Spinal cord (tissue), 10 donors: Measurements from ENCODE around the gene TREH. TPM values are rescaled to one million over a fixed set of nuclear protein-coding genes. Genes with fewer than 3 reads are reported as not detected.
"Not testable (repeated sequence)": the region's sequence is repeated elsewhere in the genome, so short reads cannot be mapped to it uniquely, and the experiment has no call there.

Source experiments
- DNase-seq, 6 donors: peaks; one replicate each; pipeline versions ENCODE4 v3.0.0 to v3.0.0-alpha.2; 2013 to 2015; ENCODE audit warnings: low spot score in 6 of 6, low read depth in 4 of 6
- H3K27ac ChIP-seq: one replicate; pipeline ENCODE4 v1.5.1; 2013; ENCODE audit warnings: low read depth, low read length, control low read depth
- H3K27me3 ChIP-seq: one replicate; pipeline ENCODE4 v1.6.1; 2013; ENCODE audit warnings: low read length; ENCODE audit not compliant: control insufficient read depth, insufficient read depth
- H3K36me3 ChIP-seq: one replicate; pipeline ENCODE4 v1.6.1; 2013; ENCODE audit warnings: low read length; ENCODE audit not compliant: control insufficient read depth, insufficient read depth
- H3K4me1 ChIP-seq: one replicate; pipeline ENCODE4 v1.6.1; 2013; ENCODE audit warnings: low read length; ENCODE audit not compliant: control insufficient read depth, insufficient read depth
- H3K4me3 ChIP-seq: one replicate; pipeline ENCODE4 v1.5.1; 2013; ENCODE audit warnings: low read depth, low read length, control low read depth
- H3K9me3 ChIP-seq: one replicate; pipeline ENCODE4 v1.6.1; 2013; ENCODE audit warnings: low read length; ENCODE audit not compliant: control insufficient read depth, insufficient read depth
- WGBS: methylation state at CpG from one replicate; pipeline ENCODE4 v1.1.5; 2013; ENCODE audit warnings: missing lambda C conversion rate; ENCODE audit not compliant: insufficient coverage; 5-methylcytosine and 5-hydroxymethylcytosine counted together
- polyA plus RNA-seq, 2 donors: library from polyadenylated mRNA; unstranded; fragments of 120-200 nt; gene quantifications; one replicate each; pipeline ENCODE4 v1.2.1, GENCODE V29; 2013; ENCODE audit not compliant: insufficient read length in 2 of 2
- total RNA-seq, 2 donors: library from RNA; depleted of rRNA in 1 of 2; stranded (reverse); fragments of 120-200 nt in 1 of 2; fragments of >200 nt in 1 of 2; gene quantifications; one replicate each; pipeline versions ENCODE4 v1.2.3 to v1.2.4, GENCODE V29; 2013 to 2014
- donor health status: healthy.

Gene TREH
- total and polyA plus RNA-seq, 4 donors = 1.5 to 3.8 TPM; not detected in 2

GRCh38 chr11:118619444-118620197, 59.8 kb downstream of the TREH start:
- no peak overlapping the region for H3K4me3 ChIP-seq
- peak overlapping the region; percentile 92 for H3K27ac ChIP-seq
- peak in 1 of 6 donors; percentile 71 for DNase-seq
- H3K9me3 ChIP-seq = no peaks in the 10 kb centered on the region
- peaks cover 34% of the 10 kb centered on the region for H3K36me3 ChIP-seq
- no peaks in the 10 kb centered on the region for H3K27me3 ChIP-seq
- 30% methylated on average over 4 of the region's 6 CpGs for WGBS
- H3K4me1 ChIP-seq = peaks cover 78% of the 10 kb centered on the region

- Histone ChIP-seq H3K36me3 (peaks cover 38% of the 10 kb centered on the region), H3K4me1 (peaks cover 85% of the 10 kb centered on the region), H3K27me3 (no peaks in the 10 kb centered on the region), H3K27ac (peak overlapping the region; percentile 92), H3K4me3 (no peak overlapping the region), H3K9me3 (no peaks in the 10 kb centered on the region)
- 40% methylated on average over 1 of the region's 4 CpGs for WGBS
- DNase-seq = peak in 1 of 6 donors; percentile 66
These were observed 60.5 kb downstream of the TREH start for GRCh38 chr11:118618991-118619375.

GRCh38 chr11:118618115-118618990, 61.1 kb downstream of the TREH start:
- H3K4me3 ChIP-seq = peak overlapping the region; percentile 1
- peak in 4 of 6 donors; percentile 72 to 95 (median 86) for DNase-seq
- no peaks in the 10 kb centered on the region for H3K9me3 ChIP-seq
- WGBS = 9% methylated on average over 6 of the region's 11 CpGs
- peaks cover 38% of the 10 kb centered on the region for H3K36me3 ChIP-seq
- peak overlapping the region; percentile 92 for H3K27ac ChIP-seq
- no peaks in the 10 kb centered on the region for H3K27me3 ChIP-seq
- H3K4me1 ChIP-seq = peaks cover 86% of the 10 kb centered on the region

GRCh38 chr11:118615976-118616371, 63.5 kb downstream of the TREH start:
- Histone ChIP-seq H3K9me3 (no peaks in the 10 kb centered on the region), H3K4me1 (peaks cover 83% of the 10 kb centered on the region), H3K36me3 (peaks cover 33% of the 10 kb centered on the region), H3K27ac (peak overlapping the region; percentile 20), H3K27me3 (peaks cover 9% of the 10 kb centered on the region), H3K4me3 (no peak overlapping the region)
- WGBS = 92% methylated on average over 3 of the region's 5 CpGs
- DNase-seq = peak in 1 of 6 donors; percentile 39

GRCh38 chr11:118615282-118615975, 64.0 kb downstream of the TREH start:
- H3K27me3 ChIP-seq = peaks cover 11% of the 10 kb centered on the region
- peak overlapping the region; percentile 20 for H3K27ac ChIP-seq
- peaks cover 82% of the 10 kb centered on the region for H3K4me1 ChIP-seq
- no peaks in the 10 kb centered on the region for H3K9me3 ChIP-seq
- no peak overlapping the region for H3K4me3 ChIP-seq
- H3K36me3 ChIP-seq = peaks cover 30% of the 10 kb centered on the region
- DNase-seq = peak in 2 of 6 donors; percentile 21 to 44
- WGBS = 44% methylated on average over 4 of the region's 6 CpGs

- peaks cover 27% of the 10 kb centered on the region for H3K36me3 ChIP-seq
- H3K4me3 ChIP-seq = no peak overlapping the region
- no peak overlapping the region for H3K27ac ChIP-seq
- H3K4me1 ChIP-seq = peaks cover 80% of the 10 kb centered on the region
- H3K27me3 ChIP-seq = peaks cover 11% of the 10 kb centered on the region
- no peak for DNase-seq
- no peaks in the 10 kb centered on the region for H3K9me3 ChIP-seq
- WGBS = 92% methylated on average over 2 of the region's 7 CpGs
These were observed 64.9 kb downstream of the TREH start for GRCh38 chr11:118614511-118614910.

GRCh38 chr11:118612378-118612777, 67.1 kb downstream of the TREH start:
- 55% methylated on average over 2 of the region's 7 CpGs for WGBS
- H3K27me3 ChIP-seq = peaks cover 11% of the 10 kb centered on the region
- DNase-seq = peak in 2 of 6 donors; percentile 22 to 47
- no peak overlapping the region for H3K4me3 ChIP-seq
- peak overlapping the region; percentile 71 for H3K27ac ChIP-seq
- peaks cover 79% of the 10 kb centered on the region for H3K4me1 ChIP-seq
- H3K36me3 ChIP-seq = peaks cover 33% of the 10 kb centered on the region
- no peaks in the 10 kb centered on the region for H3K9me3 ChIP-seq

- DNase-seq, H3K9me3 ChIP-seq: not testable (repeated sequence)
- Histone ChIP-seq H3K27me3 (peaks cover 11% of the 10 kb centered on the region), H3K36me3 (peaks cover 30% of the 10 kb centered on the region), H3K4me1 (peaks cover 79% of the 10 kb centered on the region), H3K27ac (peak overlapping the region; percentile 57), H3K4me3 (peak overlapping the region; percentile 29)
- 73% methylated on average over 3 of the region's 19 CpGs for WGBS
These were observed 68.0 kb downstream of the TREH start for GRCh38 chr11:118611433-118611795.

GRCh38 chr11:118610773-118611432, 68.5 kb downstream of the TREH start:
- H3K4me3 ChIP-seq = peak overlapping the region; percentile 83
- H3K27ac ChIP-seq = peak overlapping the region; percentile 57
- peaks cover 79% of the 10 kb centered on the region for H3K4me1 ChIP-seq
- peaks cover 26% of the 10 kb centered on the region for H3K36me3 ChIP-seq
- WGBS = 11% methylated on average over 52 of the region's 54 CpGs
- DNase-seq = peak in 2 of 6 donors; percentile 61 to 74
- H3K9me3 ChIP-seq = no peaks in the 10 kb centered on the region
- H3K27me3 ChIP-seq = peaks cover 11% of the 10 kb centered on the region
